ENCODE measurements around the gene OR1B1.
"Not testable (repeated sequence)": the region's sequence is repeated elsewhere in the genome, so short reads cannot be mapped to it uniquely, and the experiment has no call there.

OR1B1 gene

DNA sequence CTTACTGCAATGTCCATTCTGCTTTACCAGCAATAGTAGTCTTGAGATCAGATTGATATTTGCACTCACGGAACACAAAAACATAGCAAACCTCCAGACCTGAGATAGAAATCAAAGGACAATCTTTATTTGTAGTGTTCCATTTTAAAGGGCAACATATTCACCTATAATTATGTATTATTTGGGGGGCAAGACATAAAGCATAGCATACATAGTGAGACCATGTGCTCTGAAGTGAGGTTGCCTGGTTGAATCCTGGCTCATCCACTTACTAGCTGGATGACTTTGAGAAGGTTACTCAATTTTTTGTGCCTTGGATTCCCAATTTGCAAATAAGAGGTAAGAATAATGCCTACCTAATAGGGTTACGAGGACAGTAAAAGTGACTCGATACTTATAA is at the start of gene OR1B1:
Gene OR1B1 (minus strand): TSS at position 101 of the 400 bp plus-strand sequence.
- no peak for DNase-seq

DNA sequence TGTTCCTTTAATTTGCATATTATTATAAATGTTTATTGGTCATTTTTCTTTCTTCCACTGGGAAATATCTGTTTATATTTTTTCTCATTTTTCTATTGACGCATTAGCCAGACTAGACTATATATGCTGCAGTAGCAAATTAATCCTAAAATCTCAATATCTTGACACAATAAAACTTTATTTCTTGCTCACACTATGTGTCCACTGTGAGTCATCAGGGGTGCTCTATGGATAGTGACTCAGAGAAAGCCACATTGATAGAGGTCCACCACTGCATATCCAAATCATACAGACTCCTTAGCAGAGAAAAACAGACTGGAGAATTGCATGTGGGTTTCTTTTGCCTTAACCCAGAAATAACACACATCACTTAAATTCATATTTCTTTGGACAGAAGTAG is 38.3 kb upstream of the OR1B1 start:
- no peak for DNase-seq

DNA sequence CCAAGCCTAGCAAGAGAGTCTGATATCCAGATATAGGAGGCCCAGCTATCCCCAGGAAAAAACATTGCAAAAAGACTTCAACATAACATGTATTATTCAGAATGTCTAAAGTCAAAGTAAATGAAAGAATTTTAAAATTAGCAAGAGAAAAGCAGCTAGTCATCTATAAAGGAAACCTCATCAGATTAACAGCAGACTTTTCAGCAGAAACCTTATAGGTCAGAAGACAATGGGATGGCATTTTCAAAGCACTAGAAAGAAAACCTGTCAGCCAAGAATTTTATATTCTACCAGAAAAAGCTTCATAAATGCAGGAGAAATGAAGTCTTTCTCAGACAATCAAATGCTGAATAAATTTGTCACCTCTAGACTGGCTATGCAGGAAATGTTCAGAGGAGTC is 27.4 kb upstream of the OR1B1 start:
- DNase-seq = no peak

DNA sequence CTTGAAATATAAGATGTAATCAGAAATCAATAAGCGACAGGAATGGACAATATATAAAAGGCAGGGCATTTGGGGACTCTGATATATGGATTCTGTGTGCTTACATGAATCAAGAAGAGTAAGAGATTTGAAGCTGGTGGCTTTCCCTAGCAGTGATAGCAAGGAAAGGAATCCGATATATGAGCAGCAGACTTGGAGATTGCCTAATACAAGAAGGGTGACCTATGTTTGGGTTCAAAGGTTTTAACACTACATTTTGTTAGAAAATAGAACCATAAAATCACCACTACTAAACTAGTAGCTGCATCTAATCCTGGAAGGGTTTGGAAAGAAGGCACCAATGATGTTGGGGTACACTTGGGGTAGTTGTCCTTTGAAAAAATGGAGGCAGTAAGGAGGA is 15.1 kb upstream of the OR1B1 start:
- DNase-seq = no peak

DNA sequence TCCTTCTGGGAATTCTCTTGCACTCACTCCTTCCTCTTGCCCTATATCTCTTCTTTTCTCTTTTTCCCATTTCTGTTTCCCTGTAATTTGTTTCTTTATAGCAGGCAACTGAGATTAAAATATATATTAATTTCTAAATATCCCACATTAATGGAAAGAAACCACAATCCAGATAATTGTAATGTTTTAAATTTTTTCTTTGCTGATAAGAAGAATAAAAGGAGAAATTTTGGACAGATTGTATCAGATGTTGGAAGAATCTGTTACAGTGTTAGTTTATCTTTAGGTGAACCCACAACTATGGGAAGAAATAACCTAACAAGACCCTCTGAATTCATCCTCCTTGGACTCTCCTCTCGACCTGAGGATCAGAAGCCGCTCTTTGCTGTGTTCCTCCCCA is 4.0 kb upstream of the OR1B1 start, which contains the start of gene OR1L1:
Gene OR1L1 (plus strand): TSS at position 301 of the 400 bp plus-strand sequence. CDS start 0 bp downstream, at position 301.
- DNase-seq = no peak

DNA sequence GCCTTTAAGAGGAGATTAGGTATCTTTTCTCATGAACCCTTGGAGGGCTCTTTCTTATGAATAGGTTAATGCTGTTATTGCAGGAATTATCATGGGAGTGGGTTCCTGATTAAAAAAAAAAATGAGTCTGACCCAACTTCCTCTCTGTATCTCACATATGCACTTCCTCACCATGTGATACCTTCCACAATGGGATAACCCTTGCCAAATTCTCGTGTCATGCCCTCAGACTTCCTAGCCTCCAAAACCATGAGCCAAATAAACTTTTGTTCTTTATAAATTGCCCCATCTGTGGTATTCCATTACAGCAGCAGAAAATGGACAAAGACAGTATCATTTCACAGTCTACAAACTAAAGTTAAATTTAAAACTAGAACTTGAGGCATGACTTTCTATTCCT is 1.0 kb downstream of the OR1B1 start:
- no peak for DNase-seq

DNA sequence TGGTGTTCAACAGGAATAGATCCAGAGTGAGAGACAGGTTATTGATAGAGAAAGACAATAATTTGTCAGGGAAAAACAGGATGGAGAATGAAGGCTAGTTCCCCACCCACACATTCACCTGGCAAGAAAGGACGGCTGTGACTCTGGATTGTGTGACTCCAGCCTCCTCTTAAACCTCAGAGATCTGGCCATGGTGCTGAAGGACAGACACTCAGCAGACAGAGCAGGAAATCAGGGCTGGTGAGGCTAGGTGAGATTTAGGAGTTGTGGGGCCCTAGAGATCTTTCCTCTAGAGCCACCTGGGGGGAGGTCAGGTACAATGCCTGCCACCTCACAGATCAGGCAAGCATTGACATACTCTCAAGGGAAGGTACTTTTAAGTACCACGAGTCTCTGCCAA is 15.2 kb downstream of the OR1B1 start:
- no peak for DNase-seq

DNA sequence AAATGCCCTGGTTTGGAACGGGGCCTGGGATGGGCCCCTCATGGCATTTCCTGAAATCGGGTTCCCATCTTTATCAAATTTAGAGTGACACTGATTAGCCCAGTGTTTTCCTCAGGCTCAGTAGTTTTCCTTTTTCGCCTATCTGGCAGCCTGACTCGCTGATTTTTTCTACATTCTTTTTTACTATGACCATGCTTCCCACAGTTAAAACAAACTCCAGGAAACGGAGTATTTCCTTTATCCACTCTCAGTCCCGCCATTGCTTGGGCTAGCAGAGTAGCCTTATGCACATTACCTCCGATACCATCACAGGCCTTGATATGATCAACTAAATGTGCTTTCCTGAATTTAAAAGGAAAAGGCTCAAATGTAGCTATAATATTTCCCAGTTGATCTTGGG is 37.4 kb downstream of the OR1B1 start:
- no peak for DNase-seq

DNA sequence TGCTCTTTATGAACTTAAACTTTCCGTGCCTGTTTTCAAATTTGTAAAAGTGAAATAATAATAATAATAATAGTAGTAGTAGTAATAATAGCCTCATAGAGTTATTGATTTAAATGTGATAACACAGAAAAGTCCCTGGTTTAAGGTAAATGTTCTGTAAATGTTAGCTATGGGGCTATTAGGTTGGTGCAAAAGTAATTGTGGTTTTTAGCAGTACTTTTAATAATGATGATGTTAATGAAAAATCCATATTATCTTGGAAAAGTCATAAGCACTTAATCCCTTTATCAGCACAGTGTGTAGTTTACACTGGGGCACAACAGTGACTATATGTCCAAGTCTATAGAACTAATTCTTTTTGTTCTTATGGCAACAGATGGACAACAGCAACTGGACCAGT is 43.1 kb downstream of the OR1B1 start, which contains the start of gene OR1Q1:
Gene OR1Q1 (plus strand): TSS at position 377 of the 400 bp plus-strand sequence. CDS start 0 bp downstream, at position 377.
- no peak for DNase-seq

GRCh38 chr9:122609804-122610203 is 47.6 kb downstream of the OR1B1 start:
- DNase-seq = no peak

GRCh38 chr9:122606587-122606986 is 50.8 kb downstream of the OR1B1 start:
- no peak for DNase-seq

DNA sequence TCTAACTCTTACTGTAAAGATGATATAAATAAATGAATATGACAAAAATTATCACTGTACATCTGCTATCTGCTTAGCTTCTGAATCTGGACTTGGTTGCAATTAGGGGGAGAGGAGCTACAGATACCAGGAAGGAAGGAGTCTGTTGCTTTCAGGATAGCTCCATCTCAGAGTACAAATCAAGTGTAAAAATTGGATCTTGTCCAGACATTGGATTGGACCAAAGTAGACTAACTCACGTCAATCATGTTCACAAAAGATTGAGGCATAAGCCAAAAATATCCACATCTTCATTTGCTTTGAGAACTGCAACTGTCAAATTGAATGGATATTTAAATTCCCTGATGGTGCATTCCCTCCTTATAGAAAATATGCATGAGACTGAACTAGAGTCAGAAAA is 51.7 kb downstream of the OR1B1 start:
- DNase-seq = no peak

GRCh38 chr9:122583284-122583683 is 74.1 kb downstream of the OR1B1 start, which contains the start of gene OR1L8:
OR1L8 (minus strand) TSS chr9:122583384; CDS start chr9:122568477, 14,907 bp downstream.
- not testable (repeated sequence) for DNase-seq

DNA sequence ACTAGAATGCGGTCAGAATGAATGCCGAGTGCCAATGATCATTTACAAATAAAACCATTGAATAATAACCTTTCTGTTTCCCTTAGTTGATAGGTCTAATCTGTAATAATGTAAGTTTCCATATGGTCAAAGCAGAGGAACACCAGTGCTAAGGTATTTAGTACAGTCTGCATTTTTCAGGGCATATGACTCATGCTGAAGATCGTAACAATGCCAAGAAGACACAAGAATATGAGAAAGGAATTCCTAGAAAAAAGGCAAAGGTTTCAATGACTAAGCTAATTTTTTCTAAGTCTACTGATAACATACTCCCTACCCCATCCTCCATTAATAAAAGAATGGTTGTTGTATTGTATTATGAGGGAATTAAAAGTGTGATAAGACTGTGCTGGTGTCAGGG is 77.1 kb downstream of the OR1B1 start:
- DNase-seq = no peak

- no peak for DNase-seq
Measured at GRCh38 chr9:122579874-122580273, 77.6 kb downstream of the OR1B1 start.

Data from NCI-H1092 treated with DMSO at 0.1 percent for 48 hours (cell line).